Gastrocnemius medialis (tissue), 4 donors: Measurements from ENCODE around the gene ACOXL. TPM values are rescaled to one million over a fixed set of nuclear protein-coding genes. Genes with fewer than 3 reads are reported as not detected.

Source experiments
- ATAC-seq, 2 donors: fragments of 150-250 bp; one replicate each; pipeline ENCODE4 v1.9.1; 2016
- DNase-seq, 2 donors: peaks; one replicate each; pipeline ENCODE4 v3.0.0-alpha.2; 2019
- H3K27ac ChIP-seq, 4 donors: fragments of 200-600 bp; sonication (generic); 1 replicate in 1 of 4; 2 replicates in 3 of 4; pipeline ENCODE4 v1.5.1; 2016 to 2018; ENCODE audit warnings: mild to moderate bottlenecking in 2 of 4, moderate library complexity in 1 of 4
- H3K27me3 ChIP-seq, 3 donors: fragments of 200-600 bp; sonication (generic) in 2 of 3; 1 replicate in 1 of 3; 2 replicates in 2 of 3; pipeline versions ENCODE4 v1.5.1 to v1.6.0; 2016 to 2019; ENCODE audit warnings: mild to moderate bottlenecking in 1 of 3, moderate library complexity in 1 of 3
- H3K36me3 ChIP-seq, 2 donors: fragments of 200-600 bp; sonication (generic) in 1 of 2; one replicate each; pipeline ENCODE4 v1.5.1; 2017 to 2018
- H3K4me1 ChIP-seq, 2 donors: fragments of 200-600 bp; sonication (generic) in 1 of 2; one replicate each; pipeline ENCODE4 v1.5.1; 2016 to 2017; ENCODE audit warnings: mild to moderate bottlenecking in 2 of 2
- H3K4me3 ChIP-seq, 4 donors: fragments of 200-600 bp; sonication (generic) in 3 of 4; 1 replicate in 1 of 4; 2 replicates in 3 of 4; pipeline ENCODE4 v1.5.1; 2016 to 2019; ENCODE audit warnings: mild to moderate bottlenecking in 2 of 4
- H3K9me3 ChIP-seq, 3 donors: fragments of 200-600 bp; sonication (generic) in 2 of 3; 1 replicate in 1 of 3; 2 replicates in 2 of 3; pipeline ENCODE4 v1.5.1; 2016 to 2019
- CTCF ChIP-seq, 5 experiments: fragments of 450-650 bp in 3 of 5; fragments of 200-600 bp in 2 of 5; sonication (generic) in 2 of 5; IDR thresholded peaks in 4 of 5; conservative IDR thresholded peaks in 1 of 5; 1 replicate in 4 of 5; 2 replicates in 1 of 5; pipeline ENCODE4 v1.5.1; 2016 to 2019; ENCODE audit warnings: antibody characterized with exemption in 5 of 5, mild to moderate bottlenecking in 3 of 5, moderate library complexity in 3 of 5
- POLR2A ChIP-seq, 2 donors: fragments of 450-650 bp; IDR thresholded peaks; one replicate each; pipeline ENCODE4 v1.6.1; 2017; ENCODE audit warnings: antibody characterized with exemption in 2 of 2, mild to moderate bottlenecking in 2 of 2, moderate library complexity in 2 of 2
- in situ Hi-C, 4 donors: fragments of 200-750 bp; cut with MboI; loops; one replicate each; pipeline versions ENCODE4 v1.15.0 to v1.8.0; 2017; ENCODE audit warnings: low sequenced_read_pairs in 4 of 4
- intact Hi-C: fragments of 100-400 bp; cut with DNase I; formaldehyde crosslinking; loops from one replicate; pipeline ENCODE4 v1.15.1; 2023; ENCODE audit warnings: low total_unique reads
- total RNA-seq, 4 donors: library from RNA; depleted of rRNA; stranded (reverse); fragments of >200 nt; gene quantifications; one replicate each; pipeline versions ENCODE4 v1.1.0 to v1.2.3, GENCODE V29; 2016

ACOXL gene
- total RNA-seq, 4 donors from 2014 or later: not detected

DNA sequence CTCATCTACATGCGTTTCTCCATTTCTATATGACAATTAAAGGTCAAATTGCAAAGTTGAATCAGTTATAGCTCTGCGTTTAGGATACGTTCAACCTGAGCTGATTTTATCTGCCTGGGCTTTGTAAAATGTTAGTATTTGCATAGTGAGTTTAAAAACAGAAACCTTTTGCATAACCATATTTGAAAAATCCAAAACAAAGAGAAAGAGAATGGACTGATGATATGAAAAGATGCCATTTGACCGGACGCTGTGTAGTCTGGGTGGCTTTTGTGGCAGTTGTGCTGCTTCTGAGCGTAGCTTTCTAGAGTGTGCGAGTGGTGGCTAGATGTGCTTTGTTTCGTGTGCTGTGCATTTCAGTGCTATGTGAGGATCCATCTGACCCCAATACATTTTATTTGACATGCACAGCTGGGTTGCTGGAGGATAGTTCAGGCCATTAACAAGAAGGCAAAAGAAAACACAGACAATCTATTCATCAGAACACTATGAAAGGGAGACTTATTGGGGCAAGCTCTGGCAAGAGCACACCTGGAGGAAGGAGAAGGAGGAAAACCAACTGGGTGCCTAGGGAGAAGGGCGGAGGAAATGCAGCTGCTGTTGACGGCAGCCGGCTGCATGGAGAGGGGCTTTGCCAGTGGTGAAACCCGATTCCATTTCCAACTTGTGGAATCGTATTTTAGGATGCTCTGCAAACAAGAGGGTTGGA, 126.8 kb downstream of the ACOXL start:
- in situ Hi-C loops (no loop called here), intact Hi-C loops (no loop called here)
- TF ChIP-seq POLR2A (IDR thresholded peaks at IDR 0.05) (no peak), CTCF (IDR thresholded peaks at IDR 0.05 in 4 of 5, conservative IDR thresholded peaks at IDR 0.05 in 1 of 5) (no peak)
- peaks cover 9 to 24% (median 14%) of the 10 kb centered on the region in 3 donors for H3K27me3 ChIP-seq
- H3K4me3 ChIP-seq: no peak overlapping the region
- H3K9me3 ChIP-seq: no peaks in the 10 kb centered on the region
- H3K36me3 ChIP-seq: no peaks in the 10 kb centered on the region
- no peaks in the 10 kb centered on the region for H3K4me1 ChIP-seq
- DNase-seq (no peak), ATAC-seq (no peak)
- no peak overlapping the region for H3K27ac ChIP-seq

DNA sequence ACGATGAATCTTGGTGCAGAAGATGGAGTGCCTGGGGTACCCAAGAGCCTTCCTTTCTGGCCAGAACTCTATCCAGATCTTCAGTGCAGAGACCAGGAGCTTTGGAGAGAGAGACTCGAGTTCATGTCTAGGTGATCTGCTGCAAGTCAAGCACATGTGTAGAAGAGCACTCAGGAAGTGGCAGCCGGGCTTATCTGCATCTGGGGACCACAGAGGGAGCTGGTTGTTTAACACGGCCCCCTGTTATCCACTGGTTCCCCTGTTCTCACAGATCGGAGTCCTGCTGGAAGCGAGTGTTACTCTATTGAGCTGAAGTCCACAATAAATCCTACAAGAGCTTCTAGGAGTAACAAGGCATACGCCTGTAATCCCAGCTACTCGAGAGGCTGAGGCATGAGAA, 128.3 kb downstream of the ACOXL start:
- peaks cover 9 to 24% (median 14%) of the 10 kb centered on the region in 3 donors for H3K27me3 ChIP-seq
- DNase-seq (no peak), ATAC-seq (no peak)
- H3K4me1 ChIP-seq: no peaks in the 10 kb centered on the region
- no peak for TF ChIP-seq CTCF (IDR thresholded peaks at IDR 0.05 in 4 of 5, conservative IDR thresholded peaks at IDR 0.05 in 1 of 5)
- no peak for TF ChIP-seq POLR2A (IDR thresholded peaks at IDR 0.05)
- in situ Hi-C loops (no loop called here), intact Hi-C loops (no loop called here)
- H3K4me3 ChIP-seq: no peak overlapping the region
- no peaks in the 10 kb centered on the region for H3K9me3 ChIP-seq
- H3K27ac ChIP-seq: no peak overlapping the region
- H3K36me3 ChIP-seq: no peaks in the 10 kb centered on the region

- no peak for TF ChIP-seq CTCF (IDR thresholded peaks at IDR 0.05 in 4 of 5, conservative IDR thresholded peaks at IDR 0.05 in 1 of 5)
- no peak for TF ChIP-seq POLR2A (IDR thresholded peaks at IDR 0.05)
- no peak for ATAC-seq
- no peak overlapping the region for H3K4me3 ChIP-seq
- H3K4me1 ChIP-seq: no peaks in the 10 kb centered on the region
- no peaks in the 10 kb centered on the region for H3K9me3 ChIP-seq
- DNase-seq: no peak
- in situ Hi-C loops: no loop called here
- no peak overlapping the region for H3K27ac ChIP-seq
- intact Hi-C loops: no loop called here
- peaks cover 9 to 24% (median 14%) of the 10 kb centered on the region in 3 donors for H3K27me3 ChIP-seq
- no peaks in the 10 kb centered on the region for H3K36me3 ChIP-seq
Measured at GRCh38 chr2:110861616-110862260, 129.4 kb downstream of the ACOXL start.

GRCh38 chr2:110863726-110864125, 131.4 kb downstream of the ACOXL start:
- Histone ChIP-seq H3K36me3 (no peaks in the 10 kb centered on the region), H3K27me3 (peaks cover 9 to 15% (median 14%) of the 10 kb centered on the region in 3 donors), H3K4me1 (no peaks in the 10 kb centered on the region), H3K4me3 (no peak overlapping the region), H3K9me3 (no peaks in the 10 kb centered on the region), H3K27ac (no peak overlapping the region)
- intact Hi-C loops (no loop called here), in situ Hi-C loops (no loop called here)
- TF ChIP-seq POLR2A (IDR thresholded peaks at IDR 0.05) (no peak), CTCF (IDR thresholded peaks at IDR 0.05 in 4 of 5, conservative IDR thresholded peaks at IDR 0.05 in 1 of 5) (no peak)
- ATAC-seq (no peak), DNase-seq (no peak)
